Activated T-cell treated with anti-CD3 and anti-CD28 coated beads, Interleukin-2, amount 50 U/mL, for 48 hours (primary cell): ENCODE measurements around the gene KIAA0232.
A peak's percentile ranks its signal among the peaks of the same experiment; 100 is the strongest.

Experiments used
- DNase-seq, 2 experiments: peaks; one replicate each; pipeline ENCODE4 v3.0.0-alpha.2; 2020

KIAA0232 gene

GRCh38 chr4:6852582-6852981, 70.1 kb downstream of the KIAA0232 start:
- DNase-seq = no peak

- DNase-seq = no peak
Measured at GRCh38 chr4:6854098-6854744, 71.7 kb downstream of the KIAA0232 start.

GRCh38 chr4:6855692-6856297, 73.3 kb downstream of the KIAA0232 start:
- peak in 1 of 2 experiments; percentile 30 for DNase-seq

- no peak for DNase-seq
Measured at GRCh38 chr4:6856391-6856790, 73.9 kb downstream of the KIAA0232 start.

GRCh38 chr4:6857009-6857882, 74.7 kb downstream of the KIAA0232 start:
- DNase-seq = no peak

GRCh38 chr4:6858997-6859396, 76.5 kb downstream of the KIAA0232 start:
- no peak for DNase-seq

GRCh38 chr4:6859543-6859942, 77.0 kb downstream of the KIAA0232 start:
- DNase-seq = no peak

GRCh38 chr4:6868386-6868785, 85.9 kb downstream of the KIAA0232 start:
- DNase-seq = no peak

- no peak for DNase-seq
Measured at GRCh38 chr4:6869944-6870343, 87.4 kb downstream of the KIAA0232 start.

- DNase-seq = no peak
Measured at GRCh38 chr4:6873291-6873690, 90.8 kb downstream of the KIAA0232 start.

GRCh38 chr4:6873792-6874461, 91.4 kb downstream of the KIAA0232 start:
- DNase-seq = peak; percentile 85 to 86

GRCh38 chr4:6874981-6875380, 92.5 kb downstream of the KIAA0232 start:
- no peak for DNase-seq

GRCh38 chr4:6875431-6875831, 92.9 kb downstream of the KIAA0232 start:
- no peak for DNase-seq

GRCh38 chr4:6876440-6876839, 93.9 kb downstream of the KIAA0232 start:
- no peak for DNase-seq

GRCh38 chr4:6877067-6877466, 94.5 kb downstream of the KIAA0232 start:
- DNase-seq = no peak

GRCh38 chr4:6878451-6879059, 96.0 kb downstream of the KIAA0232 start:
- DNase-seq = no peak

- DNase-seq = no peak
Measured at GRCh38 chr4:6880691-6881090, 98.2 kb downstream of the KIAA0232 start.

GRCh38 chr4:6881908-6882307, 99.4 kb downstream of the KIAA0232 start:
- no peak for DNase-seq

GRCh38 chr4:6884341-6884870, 101.9 kb downstream of the KIAA0232 start:
- no peak for DNase-seq

- DNase-seq = no peak
Measured at GRCh38 chr4:6885953-6886557, 103.5 kb downstream of the KIAA0232 start.

- no peak for DNase-seq
Measured at GRCh38 chr4:6886886-6887285, 104.4 kb downstream of the KIAA0232 start.
